Neural cell (in vitro differentiated cells): ENCODE results near the gene IL25. TPM values are rescaled to one million over a fixed set of nuclear protein-coding genes. Genes with fewer than 3 reads are reported as not detected.
"Not testable (repeated sequence)": the region's sequence is repeated elsewhere in the genome, so short reads cannot be mapped to it uniquely, and the experiment has no call there.

Experiments used
- H2AFZ ChIP-seq: fragments of 200-600, 300-800 bp; sonication (generic), shearing (Covaris generic); 2 replicates; pipeline ENCODE4 v1.6.0; 2014; ENCODE audit warnings: low read depth, mild to moderate bottlenecking, antibody characterized with exemption, low read length, moderate library complexity
- H3F3A ChIP-seq: fragments of 200-600 bp; shearing (Covaris generic); 2 replicates; pipeline ENCODE4 v1.6.1; 2016; ENCODE audit warnings: mild to moderate bottlenecking, moderate library complexity, mixed read lengths, antibody characterized with exemption, low read length; ENCODE audit not compliant: insufficient read depth, poor library complexity, severe bottlenecking
- H3K27ac ChIP-seq: fragments of 200-600, 300-800 bp; sonication (generic), shearing (Covaris generic); 2 replicates; pipeline ENCODE4 v1.5.1; 2014; ENCODE audit warnings: mild to moderate bottlenecking, low read length, moderate library complexity
- H3K27me3 ChIP-seq: fragments of 300-800, 200-600 bp; sonication (generic), shearing (Covaris generic); 2 replicates; pipeline ENCODE4 v1.6.0; 2014; ENCODE audit warnings: mild to moderate bottlenecking, low read depth, low read length, moderate library complexity; ENCODE audit not compliant: insufficient read depth
- H3K36me3 ChIP-seq: fragments of 300-800, 200-600 bp; sonication (generic), shearing (Covaris generic); 2 replicates; pipeline ENCODE4 v1.5.1; 2014; ENCODE audit warnings: mild to moderate bottlenecking, antibody characterized with exemption, low read length, moderate library complexity; ENCODE audit not compliant: insufficient read depth
- H3K4me2 ChIP-seq: fragments of 300-800, 200-600 bp; sonication (generic), shearing (Covaris generic); 2 replicates; pipeline ENCODE4 v1.6.0; 2014; ENCODE audit warnings: mild to moderate bottlenecking, low read length
- H3K4me3 ChIP-seq: fragments of 300-800, 200-600 bp; sonication (generic), shearing (Covaris generic); 2 replicates; pipeline ENCODE4 v1.5.1; 2014; ENCODE audit warnings: mild to moderate bottlenecking, low read length, moderate library complexity
- H3K79me2 ChIP-seq: fragments of 200-600 bp; shearing (Covaris generic); replicated peaks from 2 replicates; pipeline ENCODE4 v1.6.0; 2014; ENCODE audit warnings: mild to moderate bottlenecking, low read length, moderate library complexity; ENCODE audit not compliant: insufficient read depth
- H3K9ac ChIP-seq: fragments of 300-800, 200-600 bp; sonication (generic), shearing (Covaris generic); 2 replicates; pipeline ENCODE4 v1.6.1; 2016; ENCODE audit warnings: mild to moderate bottlenecking, low read length, mixed read lengths
- H3K9me2 ChIP-seq: fragments of 200-600 bp; shearing (Covaris generic); 2 replicates; pipeline ENCODE4 v1.6.1; 2016; ENCODE audit warnings: mild to moderate bottlenecking, low read length, mixed read lengths; ENCODE audit not compliant: insufficient read depth
- H3K9me3 ChIP-seq: fragments of 200-600, 300-800 bp; sonication (generic), shearing (Covaris generic); 2 replicates; pipeline ENCODE4 v1.6.1; 2016; ENCODE audit warnings: mild to moderate bottlenecking, mixed run types, low read length, moderate library complexity, mixed read lengths
- H4K20me1 ChIP-seq: fragments of 200-600 bp; shearing (Covaris generic); 2 replicates; pipeline ENCODE4 v1.6.1; 2016; ENCODE audit warnings: mild to moderate bottlenecking, mixed run types; ENCODE audit not compliant: insufficient read depth
- CTCF ChIP-seq: fragments of 450-650 bp; IDR thresholded peaks from 2 replicates; pipeline ENCODE4 v1.5.1; 2014; ENCODE audit warnings: antibody characterized with exemption, mild to moderate bottlenecking, moderate library complexity; ENCODE audit not compliant: poor library complexity, severe bottlenecking
- EP300 ChIP-seq: fragments of 450-650 bp; conservative IDR thresholded peaks from 2 replicates; pipeline ENCODE4 v1.6.1; 2014; ENCODE audit warnings: antibody characterized with exemption, mild to moderate bottlenecking, moderate library complexity; ENCODE audit not compliant: poor library complexity, severe bottlenecking
- EZH2 ChIP-seq: fragments of 200-600, 300-800 bp; shearing (Covaris generic), sonication (generic); IDR thresholded peaks from 2 replicates; pipeline ENCODE4 v1.6.1; 2014; ENCODE audit warnings: antibody characterized with exemption, low read length, borderline replicate concordance, mild to moderate bottlenecking; ENCODE audit not compliant: insufficient read depth, poor library complexity, severe bottlenecking
- MXI1 ChIP-seq: fragments of 450-650 bp; conservative IDR thresholded peaks from 2 replicates; pipeline ENCODE4 v1.6.1; 2014; ENCODE audit warnings: antibody characterized with exemption, mild to moderate bottlenecking; ENCODE audit not compliant: poor library complexity, severe bottlenecking
- POLR2AphosphoS5 ChIP-seq: IDR thresholded peaks from 2 replicates; pipeline ENCODE4 v1.6.1; 2012
- RAD21 ChIP-seq: fragments of 450-650 bp; conservative IDR thresholded peaks from 2 replicates; pipeline ENCODE4 v1.6.1; 2014; ENCODE audit warnings: antibody characterized with exemption, mild to moderate bottlenecking, moderate library complexity
- REST ChIP-seq: IDR thresholded peaks from 2 replicates; pipeline ENCODE4 v1.6.1; 2012; ENCODE audit warnings: borderline replicate concordance
- SMC3 ChIP-seq: fragments of 450-650 bp; conservative IDR thresholded peaks from 2 replicates; pipeline ENCODE4 v1.6.1; 2014; ENCODE audit warnings: antibody characterized with exemption, mild to moderate bottlenecking, moderate library complexity; ENCODE audit not compliant: poor library complexity
- TAF1 ChIP-seq: IDR thresholded peaks from 2 replicates; pipeline ENCODE4 v1.6.1; 2012; ENCODE audit warnings: low read depth
- polyA plus RNA-seq: library from polyadenylated mRNA; depleted of rRNA; stranded (reverse); fragments of >200 nt; gene quantifications from 2 replicates; pipeline ENCODE4 v1.2.3, GENCODE V29; 2014

Gene IL25
- polyA plus RNA-seq, 1 donor from 2014 or later, result not detected

GRCh38 chr14:23388996-23389395 is 16.4 kb downstream of the IL25 start:
- Histone ChIP-seq H3K27me3 (no peaks in the 10 kb centered on the region), H3F3A (no peaks in the 10 kb centered on the region), H4K20me1 (no peaks in the 10 kb centered on the region), H3K9ac (no peak overlapping the region), H2AFZ (no peak overlapping the region), H3K36me3 (no peaks in the 10 kb centered on the region), H3K4me2 (no peak overlapping the region), H3K4me3 (no peak overlapping the region), H3K9me3 (no peaks in the 10 kb centered on the region), H3K79me2 (no peaks in the 10 kb centered on the region), H3K27ac (no peak overlapping the region), H3K9me2 (no peaks in the 10 kb centered on the region)
- no peak for TF ChIP-seq MXI1
- no peak for TF ChIP-seq POLR2AphosphoS5
- no peak for TF ChIP-seq TAF1
- TF ChIP-seq RAD21, result no peak
- no peak for TF ChIP-seq REST
- TF ChIP-seq SMC3, result no peak
- TF ChIP-seq CTCF, result no peak

GRCh38 chr14:23389396-23389795 is 16.8 kb downstream of the IL25 start:
- H3K9ac ChIP-seq, result no peak overlapping the region
- no peak overlapping the region for H3K27ac ChIP-seq
- H3K4me3 ChIP-seq, result no peak overlapping the region
- H3K36me3 ChIP-seq, result no peaks in the 10 kb centered on the region
- no peak overlapping the region for H2AFZ ChIP-seq
- H3K9me2 ChIP-seq, result no peaks in the 10 kb centered on the region
- no peak for TF ChIP-seq TAF1
- TF ChIP-seq MXI1, result no peak
- no peak for TF ChIP-seq SMC3
- no peak for TF ChIP-seq EP300
- no peak for TF ChIP-seq CTCF
- TF ChIP-seq REST, result no peak
- TF ChIP-seq RAD21, result no peak
- TF ChIP-seq POLR2AphosphoS5, result no peak
- no peak for TF ChIP-seq EZH2
- H3F3A ChIP-seq, result no peaks in the 10 kb centered on the region
- no peaks in the 10 kb centered on the region for H4K20me1 ChIP-seq
- no peaks in the 10 kb centered on the region for H3K9me3 ChIP-seq
- H3K27me3 ChIP-seq, result no peaks in the 10 kb centered on the region
- H3K4me2 ChIP-seq, result no peak overlapping the region
- H3K79me2 ChIP-seq, result no peaks in the 10 kb centered on the region

GRCh38 chr14:23389871-23390270 is 17.3 kb downstream of the IL25 start:
- not testable (repeated sequence) for H3K4me2 ChIP-seq, H3K4me3 ChIP-seq, H4K20me1 ChIP-seq, H3F3A ChIP-seq, H3K27ac ChIP-seq, H3K27me3 ChIP-seq, H3K9ac ChIP-seq, H3K79me2 ChIP-seq, H3K9me3 ChIP-seq, H2AFZ ChIP-seq, H3K36me3 ChIP-seq, H3K9me2 ChIP-seq
